ENCODE results near the gene C1QL4.
A peak's percentile ranks its signal among the peaks of the same experiment; 100 is the strongest.
"Not testable (repeated sequence)": the region's sequence is repeated elsewhere in the genome, so short reads cannot be mapped to it uniquely, and the experiment has no call there.

C1QL4 gene

DNA sequence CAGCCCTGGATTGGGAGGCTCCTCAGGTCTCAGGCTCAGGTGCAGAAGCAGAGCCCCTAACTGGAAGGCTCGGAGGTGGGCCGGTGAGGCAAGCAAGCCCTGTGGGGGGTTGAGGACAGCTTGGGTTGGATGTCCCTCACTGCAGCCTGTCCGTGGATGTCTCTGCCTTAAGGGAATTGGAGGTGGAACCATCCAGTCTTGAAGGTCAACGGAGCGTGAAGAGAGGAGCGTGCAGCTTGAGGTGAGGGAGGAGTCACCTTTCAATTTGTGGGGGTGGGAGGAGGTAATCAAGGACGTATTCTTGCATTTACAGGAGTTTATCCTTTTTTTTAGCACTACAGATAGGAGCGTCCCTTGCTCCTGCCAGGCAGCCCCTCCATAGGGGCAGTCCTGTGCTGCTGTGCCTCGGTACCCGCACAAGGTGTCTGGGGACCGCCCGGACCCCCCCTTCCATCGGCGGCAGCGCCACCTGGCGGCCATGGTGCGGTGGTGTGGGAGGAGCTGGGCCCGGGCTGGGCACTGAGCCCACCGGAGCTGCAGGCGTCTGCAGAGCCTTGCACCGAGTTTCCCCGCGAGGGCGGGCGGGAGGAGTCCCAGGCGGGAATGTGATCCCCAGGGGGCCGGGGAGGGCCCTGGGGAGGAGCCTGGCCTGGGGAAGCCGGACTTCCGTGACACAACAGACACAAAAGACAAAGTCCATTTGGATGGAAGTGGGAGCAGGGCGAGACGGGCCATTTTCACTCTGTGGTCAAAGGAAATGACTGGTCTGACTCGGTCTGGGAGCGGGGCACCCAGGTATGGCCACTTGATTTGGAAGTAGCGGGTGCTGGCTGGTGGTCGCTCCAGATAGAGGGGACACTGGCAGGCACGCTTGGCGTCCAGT is 10.6 kb upstream of the C1QL4 start:
- peak; percentile 44 for DNase-seq

DNA sequence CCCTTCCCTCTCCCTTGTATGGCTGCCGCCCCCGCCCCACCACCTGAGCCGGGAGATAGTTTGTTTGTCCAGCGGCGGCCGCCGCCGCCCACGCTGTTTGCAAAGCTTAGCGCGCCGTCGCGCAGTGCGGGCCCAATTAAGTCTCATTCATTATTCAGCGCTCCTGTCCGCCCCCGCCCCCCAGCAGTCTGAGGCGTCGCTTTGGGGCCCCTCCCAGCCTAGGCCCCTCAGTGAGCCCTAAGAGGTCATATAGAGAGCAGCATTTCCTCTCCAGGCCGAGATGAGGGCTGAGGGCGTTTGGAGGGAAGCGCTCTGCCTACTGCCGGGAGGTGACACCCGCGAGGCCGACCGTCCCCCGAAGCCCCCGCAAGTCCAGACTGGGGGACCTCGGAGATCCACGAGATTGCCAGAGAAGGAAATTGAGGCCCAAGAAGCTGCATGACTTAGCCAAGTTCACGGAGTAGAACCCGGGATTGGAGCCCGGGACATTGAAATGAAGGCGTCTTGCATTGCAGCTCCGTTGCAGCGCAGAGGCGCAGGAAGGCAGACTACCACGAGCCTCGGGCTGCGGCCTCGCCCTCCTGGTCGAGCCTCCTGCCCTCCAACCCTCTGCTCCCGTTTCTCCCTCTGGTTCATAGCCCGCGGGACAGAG is 9.8 kb upstream of the C1QL4 start, which contains the start of gene DNAJC22:
Gene DNAJC22, plus strand, starts transcription at position 230 of the 652 bp plus-strand sequence. CDS start 1,985 bp downstream, outside the sequence.
- no peak for DNase-seq

GRCh38 chr12:49345825-49346658 is 9.1 kb upstream of the C1QL4 start:
- DNase-seq, result no peak

GRCh38 chr12:49345051-49345824 is 8.2 kb upstream of the C1QL4 start:
- DNase-seq, result no peak

DNA sequence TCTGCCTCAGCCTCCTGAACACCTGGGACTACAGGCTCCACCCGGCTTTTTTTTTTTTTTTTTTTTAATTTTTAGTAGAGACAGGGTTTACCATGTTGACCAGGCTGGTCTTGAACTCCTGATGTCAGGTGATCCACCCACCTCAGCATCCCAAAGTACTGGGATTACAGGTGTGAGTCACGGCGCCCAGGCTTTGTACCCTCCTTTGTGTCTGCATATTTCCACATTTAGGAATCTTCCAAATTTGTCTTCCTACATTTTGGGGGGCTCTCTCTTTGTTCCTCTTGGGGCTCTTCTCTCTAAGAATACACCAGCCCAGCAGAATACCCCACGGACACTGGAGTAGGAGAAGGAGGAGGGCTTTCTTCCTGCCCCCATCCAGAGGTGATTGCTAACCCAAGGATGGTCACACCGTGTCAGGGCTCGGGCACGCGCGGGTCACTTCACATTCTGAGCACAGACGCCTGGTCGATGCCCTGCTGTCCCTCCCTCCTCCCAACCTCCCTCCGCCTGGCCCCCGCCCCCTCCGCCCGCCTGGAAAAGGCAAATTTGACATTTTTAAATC is 7.6 kb upstream of the C1QL4 start:
- DNase-seq, result no peak

DNA sequence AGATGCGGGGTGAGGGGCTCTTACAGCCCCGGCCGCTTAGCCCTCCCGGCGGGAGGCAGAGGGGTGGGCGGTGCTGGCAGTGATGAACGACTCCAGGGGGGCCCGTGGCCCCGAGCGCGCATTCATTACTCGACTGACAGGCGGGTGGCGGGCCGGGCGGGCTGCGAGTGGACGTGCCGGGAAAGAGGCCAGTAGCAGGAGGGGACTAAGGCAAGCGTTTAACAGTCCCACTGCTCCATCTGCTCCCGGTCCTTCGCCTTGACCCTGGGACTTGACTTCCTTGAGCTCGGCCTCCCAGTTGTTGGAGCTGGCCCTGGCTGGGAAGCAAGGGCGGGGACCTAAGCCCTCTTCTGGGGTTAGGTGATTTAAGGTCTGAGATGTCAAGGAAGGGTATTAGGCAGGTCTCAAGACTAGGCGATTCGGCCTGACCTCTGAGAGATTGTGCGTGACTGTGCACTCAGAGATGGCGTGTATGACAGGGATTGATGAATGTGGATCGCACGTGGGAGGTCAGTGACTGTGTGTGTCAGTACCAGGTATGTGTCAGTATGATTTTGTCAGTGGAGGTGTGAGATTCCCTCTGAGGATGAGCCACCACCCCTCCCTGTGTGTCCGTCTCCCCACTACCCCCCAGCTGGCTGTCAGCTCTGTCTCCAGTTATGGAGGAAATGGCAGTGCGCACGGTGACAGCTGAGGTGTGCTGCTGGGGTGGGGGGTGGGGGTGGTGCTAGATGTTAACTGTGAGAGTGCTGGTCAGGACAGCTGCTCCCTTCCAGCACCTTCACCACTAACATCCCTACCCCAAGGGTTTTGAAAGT is 6.1 kb upstream of the C1QL4 start:
- no peak for DNase-seq

- DNase-seq, result peak; percentile 70
These were observed 5.3 kb upstream of the C1QL4 start for GRCh38 chr12:49342066-49342913.

DNA sequence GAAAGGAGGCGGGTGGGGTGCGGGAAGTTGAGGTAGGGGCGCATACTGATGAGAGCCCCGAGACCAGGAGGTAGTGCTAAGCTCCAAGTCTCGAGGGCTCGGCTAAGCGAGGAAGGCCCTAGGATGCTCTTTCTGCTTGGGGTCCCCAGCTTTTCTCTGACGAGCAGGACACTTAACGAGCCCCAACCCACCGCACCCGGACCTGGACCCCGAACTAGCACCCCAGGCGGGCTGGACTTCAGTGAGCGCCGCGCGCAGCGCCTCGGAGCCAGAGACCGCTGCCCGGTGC is 4.7 kb upstream of the C1QL4 start:
- no peak for DNase-seq

DNA sequence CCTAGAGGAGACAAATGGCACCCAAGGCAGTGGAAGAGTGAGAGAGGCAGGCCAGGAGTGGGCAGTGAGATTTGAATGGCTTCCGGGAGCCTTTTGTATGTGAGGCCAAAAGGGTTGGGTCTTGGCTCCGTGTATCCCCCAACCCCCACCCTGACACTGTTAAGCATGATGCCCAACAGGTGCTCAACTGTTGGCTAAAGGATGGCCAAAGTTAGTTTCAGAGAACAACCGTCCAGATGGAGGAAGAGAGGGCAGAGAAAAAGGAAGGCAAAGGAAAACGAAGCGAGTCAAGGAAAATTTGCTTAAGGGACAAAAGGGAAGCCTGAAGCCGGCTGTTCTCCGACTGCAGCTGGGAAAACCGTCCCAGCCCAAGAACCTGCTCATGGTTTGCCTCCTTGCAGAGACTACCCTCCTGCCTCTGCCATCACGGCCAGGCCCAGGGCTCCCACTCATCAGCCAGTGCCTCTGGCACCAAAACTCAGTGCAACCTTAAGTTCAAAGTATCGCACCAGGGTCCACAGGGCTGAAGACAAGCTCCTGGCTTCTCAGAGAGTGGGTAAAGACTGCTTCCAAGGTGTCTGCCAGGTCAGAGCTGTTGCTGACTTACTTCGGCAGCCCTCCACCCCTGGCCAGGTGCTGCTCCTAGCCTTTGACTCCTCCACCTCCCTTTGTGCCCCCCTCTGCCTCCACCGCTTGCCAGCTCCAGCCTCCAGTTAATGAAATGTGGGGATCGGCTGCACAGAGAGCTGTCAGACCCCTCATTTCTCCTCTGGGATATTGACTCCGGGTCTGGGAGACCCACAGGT is 4.2 kb upstream of the C1QL4 start:
- no peak for DNase-seq

GRCh38 chr12:49340095-49340870 is 3.3 kb upstream of the C1QL4 start:
- no peak for DNase-seq

- DNase-seq, result no peak
These were observed 2.5 kb upstream of the C1QL4 start for GRCh38 chr12:49339464-49339861.

- no peak for DNase-seq
These were observed 2.0 kb upstream of the C1QL4 start for GRCh38 chr12:49338830-49339463.

DNA sequence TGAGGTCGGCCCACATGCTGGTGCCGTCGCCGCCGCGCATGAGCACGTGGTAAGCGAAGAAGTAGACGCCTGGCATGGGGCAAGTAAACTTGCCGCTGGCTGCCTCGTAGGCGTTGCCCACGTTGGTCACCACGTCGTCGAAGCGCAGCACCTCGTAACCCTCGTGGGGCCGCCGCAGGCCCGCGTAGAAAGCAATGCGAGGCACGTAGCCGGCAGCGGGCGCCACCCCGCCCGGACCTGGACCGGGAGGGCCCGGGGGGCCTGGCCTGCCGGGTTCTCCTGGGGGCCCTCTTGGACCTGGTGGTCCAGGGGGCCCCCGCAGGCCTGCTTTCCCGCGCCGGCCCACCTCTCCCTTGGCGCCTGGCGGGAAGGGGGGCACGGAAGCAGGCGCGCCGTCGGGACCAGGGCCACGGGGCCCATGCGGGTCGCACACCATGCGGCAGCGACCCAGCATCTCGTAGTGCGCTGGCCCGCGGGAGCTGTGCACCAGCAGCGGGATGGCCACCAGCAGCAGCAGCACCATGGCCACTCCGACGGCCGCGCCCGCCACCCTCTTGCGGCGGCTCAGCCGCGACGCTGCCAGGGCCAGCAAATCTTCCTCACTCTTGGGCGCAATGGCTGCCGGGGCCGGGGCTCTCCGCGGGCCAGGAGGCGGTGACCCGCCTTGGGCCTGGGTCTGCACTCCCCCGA is 888 bp downstream of the C1QL4 start:
- no peak for DNase-seq

- DNase-seq, result no peak
These were observed 1.7 kb downstream of the C1QL4 start for GRCh38 chr12:49335118-49335954.

GRCh38 chr12:49334681-49335080 is 2.3 kb downstream of the C1QL4 start:
- no peak for DNase-seq

GRCh38 chr12:49334226-49334625 is 2.8 kb downstream of the C1QL4 start:
- no peak for DNase-seq

- not testable (repeated sequence) for DNase-seq
These were observed 3.2 kb downstream of the C1QL4 start for GRCh38 chr12:49333778-49334177.

Measured in inflammatory macrophage treated with lipopolysaccharide for 4 hours (primary cell).